HG03460 (cell line): ENCODE results near the gene GABPB2.

Source experiments
- ATAC-seq: cut with Tn5 transposase; IDR thresholded peaks from one replicate; pipeline ENCODE4 v1.9.1; 2021; ENCODE audit not compliant: unreplicated experiment

The GABPB2 gene

DNA sequence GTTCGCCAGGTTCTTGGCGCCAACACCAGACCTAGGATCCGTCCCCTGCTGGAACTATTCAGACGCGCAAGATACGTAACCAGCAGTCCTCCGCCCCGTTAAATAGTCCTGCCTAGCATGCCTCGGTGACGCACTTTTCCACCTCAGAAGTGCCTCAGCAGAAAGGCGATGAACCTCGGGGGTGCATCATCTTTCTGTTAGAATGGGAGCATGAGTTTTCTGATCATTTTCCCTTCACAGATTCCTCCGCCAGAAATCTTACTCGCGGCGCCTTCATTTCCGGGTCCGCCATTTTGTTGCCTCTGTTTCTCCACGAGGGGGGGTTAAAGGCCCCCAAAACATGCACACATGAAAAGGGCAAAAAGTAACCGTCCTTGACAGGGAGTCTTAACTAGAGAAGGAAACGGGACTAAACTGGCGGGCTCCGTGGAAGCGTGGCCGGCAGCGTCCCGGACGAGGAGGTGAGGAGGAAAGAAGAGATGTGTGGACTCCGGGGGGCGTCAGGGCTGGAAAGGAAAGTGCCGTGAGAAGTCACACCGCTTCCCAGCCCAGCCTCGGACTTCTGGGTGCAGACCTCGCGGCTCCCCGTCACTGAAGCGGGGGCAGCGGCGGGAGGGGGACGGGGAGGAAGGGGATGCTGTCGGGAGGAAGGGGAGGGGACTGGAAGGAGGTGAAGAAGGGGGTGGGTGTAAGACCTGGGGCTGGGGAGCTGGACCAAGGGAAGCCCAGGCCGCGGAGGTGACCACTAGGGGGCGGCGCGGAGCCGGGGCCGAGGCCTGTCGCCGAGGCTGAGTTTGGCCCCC is at the start of gene GABPB2:
GABPB2 (plus strand) TSS at position 288 of the 803 bp plus-strand sequence. CDS start 17,429 bp downstream, outside the sequence.
- peak; percentile 63 for ATAC-seq

DNA sequence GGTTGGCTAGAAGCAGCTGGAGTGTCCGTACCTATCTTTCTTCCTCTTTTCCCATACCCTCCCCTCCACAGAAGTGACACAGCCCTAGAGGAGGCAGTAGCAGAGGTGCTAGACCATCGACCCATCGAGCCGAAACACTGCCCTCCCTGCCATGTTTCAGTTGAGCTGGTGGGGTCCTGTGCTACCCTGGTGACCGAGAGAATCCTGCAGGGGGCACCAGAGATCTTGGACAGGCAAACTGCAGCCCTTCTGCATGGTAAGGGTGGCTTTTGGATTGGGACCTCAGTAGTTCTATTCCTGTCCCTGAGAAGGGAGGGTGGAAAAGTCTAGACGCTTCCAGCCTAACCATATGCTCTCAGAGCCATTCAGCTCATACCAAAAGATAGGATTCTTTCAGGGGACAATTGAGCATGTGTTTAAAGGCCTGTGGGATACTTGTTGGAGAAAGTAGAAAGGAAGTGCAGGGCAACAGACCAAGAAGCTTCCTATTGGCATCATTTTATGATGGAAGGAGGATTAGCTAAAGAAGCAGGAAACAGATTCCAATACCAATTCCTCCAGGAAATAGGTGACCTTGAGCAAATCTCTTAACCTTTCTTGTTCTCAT is 45.9 kb upstream of the GABPB2 start:
- ATAC-seq = no peak

GRCh38 chr1:151026460-151026859 is 44.1 kb upstream of the GABPB2 start:
- no peak for ATAC-seq

DNA sequence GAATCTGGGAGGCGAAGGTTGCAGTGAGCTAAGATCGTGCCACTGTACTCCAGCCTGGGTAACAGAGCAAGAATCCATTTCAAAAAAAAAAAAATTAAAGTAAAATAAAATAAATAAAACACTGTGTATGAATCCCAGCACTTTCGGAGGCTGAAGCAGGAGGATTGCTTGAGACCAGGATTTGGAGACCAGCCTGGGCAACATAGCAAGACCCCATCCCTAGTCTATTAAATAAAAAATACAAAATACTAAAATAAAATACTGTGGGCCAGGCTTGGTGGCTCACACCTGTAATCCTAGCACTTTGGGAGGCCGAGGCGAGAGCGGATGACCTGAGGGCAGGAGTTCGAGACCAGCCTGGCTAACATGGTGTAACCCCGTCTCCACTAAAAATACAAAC is 38.4 kb upstream of the GABPB2 start:
- no peak for ATAC-seq

- no peak for ATAC-seq
Measured at GRCh38 chr1:151035167-151035566, 35.4 kb upstream of the GABPB2 start.

GRCh38 chr1:151036356-151036755 is 34.2 kb upstream of the GABPB2 start, which contains the start of gene BNIPL:
TSS of gene BNIPL (plus strand) at chr1:151036586. CDS start at chr1:151036726, 140 bp downstream.
- ATAC-seq = no peak

- ATAC-seq = no peak
Measured at GRCh38 chr1:151037032-151037431, 33.5 kb upstream of the GABPB2 start.

DNA sequence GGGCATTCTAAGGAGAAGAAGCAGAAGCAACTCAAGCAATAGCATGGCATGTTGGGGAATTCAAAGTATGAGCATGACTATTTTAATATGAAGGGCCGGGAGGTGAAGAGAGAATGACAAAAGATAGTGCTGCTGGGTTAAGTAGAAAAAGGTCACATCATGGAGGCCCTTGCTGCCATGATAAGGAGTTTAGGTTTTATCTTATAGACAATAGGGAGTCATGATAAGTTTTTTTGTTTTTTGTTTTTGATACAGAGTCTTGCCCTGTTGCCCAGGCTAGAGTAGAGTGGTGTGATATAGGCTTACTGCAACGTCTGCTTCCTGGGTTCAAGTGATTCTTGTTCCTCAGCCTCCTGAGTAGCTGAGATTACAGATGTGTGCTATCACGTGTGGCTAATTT is 31.0 kb upstream of the GABPB2 start:
- no peak for ATAC-seq

GRCh38 chr1:151043163-151043562 is 27.4 kb upstream of the GABPB2 start:
- ATAC-seq = no peak

DNA sequence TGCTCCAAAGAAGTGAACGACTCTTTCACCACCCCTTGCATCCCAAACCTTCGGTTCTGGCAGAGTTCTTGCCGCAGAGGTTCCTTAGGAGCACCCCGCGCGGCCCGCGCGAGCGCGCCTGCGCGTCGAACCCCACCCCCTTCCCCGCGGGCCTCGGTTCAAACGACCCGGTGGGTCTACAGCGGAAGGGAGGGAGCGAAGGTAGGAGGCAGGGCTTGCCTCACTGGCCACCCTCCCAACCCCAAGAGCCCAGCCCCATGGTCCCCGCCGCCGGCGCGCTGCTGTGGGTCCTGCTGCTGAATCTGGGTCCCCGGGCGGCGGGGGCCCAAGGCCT is 23.0 kb upstream of the GABPB2 start, which contains the start of gene C1orf56:
C1orf56 (plus strand) TSS at position 161 of the 334 bp plus-strand sequence; CDS start at position 258, 97 bp downstream.
- ATAC-seq = peak; percentile 45

DNA sequence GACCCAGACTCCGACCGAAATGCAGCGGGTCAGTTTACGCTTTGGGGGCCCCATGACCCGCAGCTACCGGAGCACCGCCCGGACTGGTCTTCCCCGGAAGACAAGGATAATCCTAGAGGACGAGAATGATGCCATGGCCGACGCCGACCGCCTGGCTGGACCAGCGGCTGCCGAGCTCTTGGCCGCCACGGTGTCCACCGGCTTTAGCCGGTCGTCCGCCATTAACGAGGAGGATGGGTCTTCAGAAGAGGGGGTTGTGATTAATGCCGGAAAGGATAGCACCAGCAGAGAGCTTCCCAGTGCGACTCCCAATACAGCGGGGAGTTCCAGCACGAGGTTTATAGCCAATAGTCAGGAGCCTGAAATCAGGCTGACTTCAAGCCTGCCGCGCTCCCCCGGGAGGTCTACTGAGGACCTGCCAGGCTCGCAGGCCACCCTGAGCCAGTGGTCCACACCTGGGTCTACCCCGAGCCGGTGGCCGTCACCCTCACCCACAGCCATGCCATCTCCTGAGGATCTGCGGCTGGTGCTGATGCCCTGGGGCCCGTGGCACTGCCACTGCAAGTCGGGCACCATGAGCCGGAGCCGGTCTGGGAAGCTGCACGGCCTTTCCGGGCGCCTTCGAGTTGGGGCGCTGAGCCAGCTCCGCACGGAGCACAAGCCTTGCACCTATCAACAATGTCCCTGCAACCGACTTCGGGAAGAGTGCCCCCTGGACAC is 22.5 kb upstream of the GABPB2 start:
- peak; percentile 49 for ATAC-seq

DNA sequence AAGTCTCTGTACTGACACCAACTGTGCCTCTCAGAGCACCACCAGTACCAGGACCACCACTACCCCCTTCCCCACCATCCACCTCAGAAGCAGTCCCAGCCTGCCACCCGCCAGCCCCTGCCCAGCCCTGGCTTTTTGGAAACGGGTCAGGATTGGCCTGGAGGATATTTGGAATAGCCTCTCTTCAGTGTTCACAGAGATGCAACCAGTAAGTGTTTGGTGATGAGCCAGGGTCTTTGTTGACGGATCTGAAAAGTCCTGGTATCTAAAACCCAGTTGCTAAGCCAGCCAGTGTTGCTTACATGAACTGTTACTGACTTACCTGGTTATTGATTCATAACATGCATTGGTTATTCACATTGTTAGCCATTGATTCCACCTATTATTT is 21.9 kb upstream of the GABPB2 start:
- ATAC-seq = no peak

DNA sequence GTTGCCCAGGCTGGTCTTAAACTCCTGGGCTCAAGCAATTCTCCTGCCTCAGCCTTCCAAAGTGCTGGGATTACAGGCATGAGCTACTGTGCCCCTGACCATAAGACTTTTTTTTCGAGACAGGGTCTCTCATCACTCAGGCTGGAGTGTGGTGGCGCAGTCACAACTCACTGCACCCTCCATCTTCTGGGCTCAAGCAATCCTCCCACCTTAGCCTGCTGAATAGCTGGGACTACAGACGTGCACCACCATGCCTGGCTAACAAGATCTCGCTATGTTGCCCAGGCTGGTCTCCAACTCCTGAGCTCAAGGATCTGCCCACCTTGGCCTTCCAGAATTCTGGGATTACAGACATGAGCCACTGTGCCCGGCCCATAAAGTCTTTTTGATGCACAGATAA is 21.1 kb upstream of the GABPB2 start:
- no peak for ATAC-seq

DNA sequence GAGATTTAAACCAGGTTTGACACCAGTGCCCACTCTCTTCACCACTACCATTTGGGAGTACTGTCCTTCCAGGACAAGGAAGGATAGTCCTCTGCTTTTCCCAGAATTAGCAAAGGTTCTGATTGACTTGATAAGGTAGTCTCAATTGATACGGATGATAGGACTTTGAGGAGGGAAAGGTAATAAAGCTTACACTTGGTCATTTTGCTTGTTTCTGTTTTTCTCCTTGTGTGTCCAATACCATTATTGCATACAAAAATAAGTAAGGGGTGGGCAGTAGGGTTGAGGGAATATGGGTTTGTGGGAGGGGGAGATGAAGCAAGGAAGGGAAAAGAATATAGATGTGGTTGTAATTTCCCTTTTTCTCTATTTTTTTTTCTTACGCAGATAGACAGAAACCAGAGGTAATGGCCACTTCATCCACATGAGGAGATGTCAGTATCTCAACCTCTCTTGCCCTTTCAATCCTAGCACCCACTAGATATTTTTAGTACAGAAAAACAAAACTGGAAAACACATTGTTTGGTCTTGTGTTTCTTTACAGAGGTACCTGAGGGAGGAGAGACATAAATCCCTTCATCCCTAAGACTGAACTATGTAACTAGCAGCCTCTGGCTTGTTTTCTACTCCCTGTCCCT is 20.4 kb upstream of the GABPB2 start:
- ATAC-seq = no peak

GRCh38 chr1:151051356-151052009 is 19.1 kb upstream of the GABPB2 start:
- ATAC-seq = no peak

- no peak for ATAC-seq
Measured at GRCh38 chr1:151054971-151055547, 15.5 kb upstream of the GABPB2 start.

DNA sequence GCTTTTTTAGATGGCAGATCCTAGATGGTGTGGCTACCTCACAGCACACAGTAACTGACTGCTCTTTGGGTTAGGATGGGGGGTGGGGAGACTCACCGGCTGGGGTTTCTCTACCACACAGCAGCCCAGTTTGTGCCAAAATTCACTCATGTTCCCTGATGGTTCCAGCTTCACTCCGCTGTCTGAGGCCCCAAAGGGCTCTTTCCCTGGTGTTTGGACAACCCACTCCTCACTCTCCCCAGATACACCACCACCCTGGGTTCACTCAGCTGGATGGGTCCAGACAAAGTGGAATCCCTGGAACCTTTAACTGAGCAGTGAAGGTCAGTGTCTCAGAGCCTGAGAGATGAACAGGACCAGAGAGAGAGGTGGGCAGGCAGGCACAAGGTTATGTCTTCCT is 15.0 kb upstream of the GABPB2 start:
- no peak for ATAC-seq

- ATAC-seq = no peak
Measured at GRCh38 chr1:151056149-151056548, 14.4 kb upstream of the GABPB2 start.

DNA sequence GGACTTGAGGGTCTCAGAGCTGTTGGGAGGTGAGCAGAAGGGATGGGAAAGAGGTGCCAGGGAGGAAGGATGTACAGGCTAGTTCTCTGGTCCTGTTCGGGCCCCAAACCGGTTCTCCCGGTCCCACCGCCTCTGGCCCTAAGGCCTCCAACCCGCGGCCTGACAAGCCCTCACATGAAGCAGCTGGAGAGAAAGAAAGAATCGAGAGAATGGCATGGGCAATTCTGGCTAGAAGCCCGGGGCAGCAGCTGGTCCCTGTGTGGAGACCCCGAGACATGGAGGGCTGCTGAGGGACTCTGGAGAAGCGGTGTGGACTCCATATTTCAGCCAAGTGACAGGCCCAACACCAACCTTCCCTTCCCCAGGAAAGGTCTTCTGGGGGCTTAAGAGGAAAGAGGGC is 11.9 kb upstream of the GABPB2 start:
- no peak for ATAC-seq
